DOHH2 (cell line): ENCODE measurements around the gene TRIM22.

Experiments
- CTCF ChIP-seq: fragments of 200-600 bp; sonication (generic); IDR thresholded peaks from one replicate; pipeline ENCODE4 v1.5.1; 2014; ENCODE audit warnings: antibody characterized with exemption, mild to moderate bottlenecking, low read depth, low read length; ENCODE audit not compliant: poor library complexity, severe bottlenecking
- EZH2phosphoT487 ChIP-seq: fragments of 200-600 bp; sonication (generic); IDR thresholded peaks from 2 replicates; pipeline ENCODE4 v1.6.1; 2017; ENCODE audit warnings: borderline replicate concordance, mild to moderate bottlenecking, antibody characterized with exemption, low read length, moderate library complexity, mixed read lengths

GRCh38 chr11:5663511-5663910, 26.1 kb upstream of the TRIM22 start:
- no peak for TF ChIP-seq CTCF
- no peak for TF ChIP-seq EZH2phosphoT487
